ENCODE measurements around the gene PSAPL1.

PSAPL1 gene

DNA sequence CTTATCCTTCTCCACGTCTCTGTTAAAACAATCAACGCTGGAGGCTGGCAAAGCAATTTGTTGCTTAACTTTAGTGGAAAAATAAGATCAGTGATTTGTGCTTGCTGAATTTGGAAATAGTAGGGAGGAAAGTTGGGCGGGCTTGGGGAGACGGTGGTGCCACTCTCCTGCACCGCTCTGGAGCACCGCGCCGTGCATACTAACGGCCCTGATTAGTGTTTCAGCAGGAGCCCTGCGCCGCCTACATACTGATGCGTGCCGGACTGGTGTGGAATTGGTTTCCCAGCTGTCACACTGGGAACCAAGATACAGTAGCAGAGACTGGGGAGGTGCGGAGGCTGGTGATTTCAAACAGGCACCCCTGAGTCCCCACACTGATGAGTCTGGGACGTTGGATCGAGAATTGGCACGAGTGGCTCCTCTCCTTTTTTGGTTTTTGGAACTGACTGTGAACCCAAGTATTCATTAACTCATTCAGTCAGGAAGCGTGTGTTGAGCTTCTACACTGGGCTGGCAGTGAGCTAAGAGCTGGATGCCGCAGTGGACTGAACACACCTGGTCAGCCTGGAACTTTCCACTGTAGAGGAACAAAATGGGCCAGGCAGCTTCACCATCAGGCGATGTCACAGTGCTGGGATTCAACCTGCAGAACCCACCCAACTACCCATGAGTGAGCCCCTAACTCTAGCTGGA lies 29.0 kb upstream of the PSAPL1 start:
- H3K4me1 ChIP-seq (ENCODE audit: control insufficient read depth, low read length): no peaks in the 10 kb centered on the region
- no peak for TF ChIP-seq EZH2phosphoT487 (IDR thresholded peaks at IDR 0.05; ENCODE audit: borderline replicate concordance, low read length)
- TF ChIP-seq, protein P1, sequence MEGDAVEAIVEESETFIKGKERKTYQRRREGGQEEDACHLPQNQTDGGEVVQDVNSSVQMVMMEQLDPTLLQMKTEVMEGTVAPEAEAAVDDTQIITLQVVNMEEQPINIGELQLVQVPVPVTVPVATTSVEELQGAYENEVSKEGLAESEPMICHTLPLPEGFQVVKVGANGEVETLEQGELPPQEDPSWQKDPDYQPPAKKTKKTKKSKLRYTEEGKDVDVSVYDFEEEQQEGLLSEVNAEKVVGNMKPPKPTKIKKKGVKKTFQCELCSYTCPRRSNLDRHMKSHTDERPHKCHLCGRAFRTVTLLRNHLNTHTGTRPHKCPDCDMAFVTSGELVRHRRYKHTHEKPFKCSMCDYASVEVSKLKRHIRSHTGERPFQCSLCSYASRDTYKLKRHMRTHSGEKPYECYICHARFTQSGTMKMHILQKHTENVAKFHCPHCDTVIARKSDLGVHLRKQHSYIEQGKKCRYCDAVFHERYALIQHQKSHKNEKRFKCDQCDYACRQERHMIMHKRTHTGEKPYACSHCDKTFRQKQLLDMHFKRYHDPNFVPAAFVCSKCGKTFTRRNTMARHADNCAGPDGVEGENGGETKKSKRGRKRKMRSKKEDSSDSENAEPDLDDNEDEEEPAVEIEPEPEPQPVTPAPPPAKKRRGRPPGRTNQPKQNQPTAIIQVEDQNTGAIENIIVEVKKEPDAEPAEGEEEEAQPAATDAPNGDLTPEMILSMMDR (IDR thresholded peaks at IDR 0.05; ENCODE audit: low read depth, low read length, poor library complexity, severe bottlenecking): no peak
- H3K4me3 ChIP-seq (ENCODE audit: low read length): no peak overlapping the region
- H3K9me3 ChIP-seq (ENCODE audit: control insufficient read depth, insufficient read depth, low read length): peaks cover 5% of the 10 kb centered on the region
- H3K27me3 ChIP-seq (ENCODE audit: control insufficient read depth, low read length): no peaks in the 10 kb centered on the region
- H3F3A ChIP-seq (ENCODE audit: control insufficient read depth, insufficient read depth): no peaks in the 10 kb centered on the region
- no peaks in the 10 kb centered on the region for H3K36me3 ChIP-seq (ENCODE audit: control insufficient read depth, low read length)
- H3K9me2 ChIP-seq (replicated peaks; ENCODE audit: control insufficient read depth, low read length): no peaks in the 10 kb centered on the region
- H3K4me2 ChIP-seq (ENCODE audit: low read length): no peak overlapping the region
- no peaks in the 10 kb centered on the region for H4K20me1 ChIP-seq (ENCODE audit: control insufficient read depth, insufficient read depth, low read depth, low read length)
- H3K27ac ChIP-seq (ENCODE audit: low read depth, low read length): no peak overlapping the region
- H3K79me2 ChIP-seq (ENCODE audit: control insufficient read depth, low read length): no peaks in the 10 kb centered on the region

DNA sequence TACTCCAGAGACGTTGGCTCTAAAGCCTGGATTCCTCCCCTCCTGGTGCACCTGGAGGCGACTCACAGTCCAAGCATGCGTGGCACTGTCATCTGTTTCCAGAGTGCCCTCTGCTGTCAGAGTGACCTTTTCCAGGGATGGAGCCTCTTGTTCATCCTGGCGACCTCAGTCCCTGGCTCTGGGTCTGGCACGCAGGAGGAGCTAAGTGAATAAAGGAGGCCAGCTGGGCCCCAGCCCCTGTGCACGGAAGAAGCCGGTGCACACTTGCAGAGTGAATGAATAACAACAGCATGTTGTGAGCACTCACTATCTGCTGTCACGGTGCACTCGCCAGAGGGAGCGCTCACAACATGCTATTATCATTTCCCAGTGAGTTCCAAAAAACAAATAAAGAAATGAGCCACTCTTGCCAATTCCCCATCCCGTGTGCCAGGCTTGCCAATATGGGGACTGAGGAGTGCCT lies 27.8 kb upstream of the PSAPL1 start:
- no peak overlapping the region for H3K4me2 ChIP-seq (ENCODE audit: low read length)
- no peaks in the 10 kb centered on the region for H3K9me2 ChIP-seq (replicated peaks; ENCODE audit: control insufficient read depth, low read length)
- no peak overlapping the region for H3K4me3 ChIP-seq (ENCODE audit: low read length)
- no peaks in the 10 kb centered on the region for H4K20me1 ChIP-seq (ENCODE audit: control insufficient read depth, insufficient read depth, low read depth, low read length)
- no peaks in the 10 kb centered on the region for H3K36me3 ChIP-seq (ENCODE audit: control insufficient read depth, low read length)
- TF ChIP-seq EZH2phosphoT487 (IDR thresholded peaks at IDR 0.05; ENCODE audit: borderline replicate concordance, low read length): no peak
- TF ChIP-seq, protein P1 (IDR thresholded peaks at IDR 0.05; ENCODE audit: low read depth, low read length, poor library complexity, severe bottlenecking): no peak
- no peaks in the 10 kb centered on the region for H3K79me2 ChIP-seq (ENCODE audit: control insufficient read depth, low read length)
- H3F3A ChIP-seq (ENCODE audit: control insufficient read depth, insufficient read depth): no peaks in the 10 kb centered on the region
- peaks cover 5% of the 10 kb centered on the region for H3K9me3 ChIP-seq (ENCODE audit: control insufficient read depth, insufficient read depth, low read length)
- no peaks in the 10 kb centered on the region for H3K27me3 ChIP-seq (ENCODE audit: control insufficient read depth, low read length)
- H3K4me1 ChIP-seq (ENCODE audit: control insufficient read depth, low read length): peaks cover 6% of the 10 kb centered on the region
- no peak overlapping the region for H3K27ac ChIP-seq (ENCODE audit: low read depth, low read length)

DNA sequence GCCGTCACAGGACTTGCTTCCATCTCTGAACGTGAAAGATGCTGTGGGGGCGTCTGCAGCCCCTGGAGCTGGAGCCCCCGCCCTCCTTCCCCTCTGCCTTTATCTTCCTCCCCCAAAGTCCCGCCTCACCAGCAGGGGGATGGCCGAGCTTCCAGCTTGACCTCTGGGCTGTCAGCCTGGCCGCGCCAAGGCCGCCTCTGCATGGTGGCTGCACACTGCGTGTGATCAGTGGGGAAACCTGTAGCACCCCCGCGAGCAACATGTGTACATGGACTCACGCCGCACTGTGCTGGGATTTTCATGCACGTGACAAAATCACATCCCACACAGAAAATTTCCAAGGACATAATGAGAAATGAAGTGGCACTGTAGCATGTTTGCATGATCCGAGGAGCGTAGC lies 26.5 kb upstream of the PSAPL1 start:
- no peaks in the 10 kb centered on the region for H3K36me3 ChIP-seq (ENCODE audit: control insufficient read depth, low read length)
- H3K79me2 ChIP-seq (ENCODE audit: control insufficient read depth, low read length): no peaks in the 10 kb centered on the region
- H3K9me3 ChIP-seq (ENCODE audit: control insufficient read depth, insufficient read depth, low read length): peaks cover 2% of the 10 kb centered on the region
- H3K27me3 ChIP-seq (ENCODE audit: control insufficient read depth, low read length): no peaks in the 10 kb centered on the region
- peaks cover 12% of the 10 kb centered on the region for H3K4me1 ChIP-seq (ENCODE audit: control insufficient read depth, low read length)
- H3K9me2 ChIP-seq (replicated peaks; ENCODE audit: control insufficient read depth, low read length): no peaks in the 10 kb centered on the region
- no peaks in the 10 kb centered on the region for H4K20me1 ChIP-seq (ENCODE audit: control insufficient read depth, insufficient read depth, low read depth, low read length)
- no peak overlapping the region for H3K27ac ChIP-seq (ENCODE audit: low read depth, low read length)
- H3F3A ChIP-seq (ENCODE audit: control insufficient read depth, insufficient read depth): no peaks in the 10 kb centered on the region
- H3K4me2 ChIP-seq (ENCODE audit: low read length): no peak overlapping the region
- no peak overlapping the region for H3K4me3 ChIP-seq (ENCODE audit: low read length)
- TF ChIP-seq, protein P1 (IDR thresholded peaks at IDR 0.05; ENCODE audit: low read depth, low read length, poor library complexity, severe bottlenecking): no peak
- TF ChIP-seq EZH2phosphoT487 (IDR thresholded peaks at IDR 0.05; ENCODE audit: borderline replicate concordance, low read length): no peak
